ENCODE measurements around the gene DLG2.

The DLG2 gene

DNA sequence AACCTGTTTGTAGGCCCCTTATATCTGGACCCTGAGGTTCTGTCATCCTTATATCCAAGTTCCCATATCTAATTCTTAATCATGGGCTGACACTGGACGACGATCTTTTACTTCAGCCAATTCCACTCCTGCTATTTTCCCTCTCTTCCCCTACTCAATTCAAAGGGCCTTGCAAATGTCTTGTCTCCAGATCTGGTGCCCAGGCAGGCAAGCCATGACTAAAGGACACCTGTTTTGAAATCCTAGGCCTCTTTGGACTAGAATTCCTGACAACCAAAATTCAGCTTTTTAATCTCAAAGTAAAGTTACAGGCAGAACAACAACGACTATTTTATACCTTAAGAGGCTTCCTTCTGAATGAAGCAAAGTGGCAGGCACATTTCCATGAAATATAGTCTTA is 963.4 kb downstream of the DLG2 start:
- no peak for TF ChIP-seq TAF1 (IDR thresholded peaks at IDR 0.05; ENCODE audit: borderline replicate concordance, insufficient read depth, low read length)

DNA sequence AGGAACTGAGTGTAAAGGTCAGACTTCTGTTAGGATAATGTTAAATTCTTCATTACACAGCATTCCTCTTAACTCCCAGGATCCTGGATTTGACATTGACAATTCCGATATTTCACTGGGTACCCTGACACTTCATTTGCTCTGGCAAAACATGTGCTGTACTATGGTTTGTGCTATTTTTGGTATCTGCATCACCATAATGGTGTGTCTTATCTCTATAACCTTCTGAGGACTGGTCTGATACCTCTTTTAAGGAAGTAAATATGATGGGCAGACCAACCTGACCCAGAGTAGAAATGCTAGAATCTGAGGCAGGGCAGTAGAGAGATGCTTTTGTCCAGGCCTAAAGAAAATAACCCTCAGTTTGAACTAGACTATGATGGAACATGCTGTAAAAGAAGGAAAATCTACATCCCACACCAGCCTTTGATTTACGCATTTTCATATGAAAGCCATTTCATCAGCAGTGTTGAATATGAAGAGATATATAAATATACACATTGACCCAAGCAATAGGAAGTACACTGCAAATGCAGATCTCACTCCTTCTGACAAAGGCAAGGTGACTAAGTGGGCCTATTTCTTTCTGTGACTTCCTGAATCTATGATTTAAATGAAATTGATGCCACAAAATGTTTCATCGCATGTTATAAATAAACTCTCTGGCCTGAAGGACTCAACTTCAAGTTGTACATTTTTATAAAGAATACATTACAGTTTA is 966.7 kb downstream of the DLG2 start:
- no peak for TF ChIP-seq SIN3A (IDR thresholded peaks at IDR 0.05; ENCODE audit: borderline replicate concordance, insufficient read depth, low read length)
- no peak for TF ChIP-seq FOXP2 (optimal IDR thresholded peaks at IDR 0.05; ENCODE audit: borderline replicate concordance, extremely low read depth, extremely low read length, insufficient read depth)
- TF ChIP-seq, protein P1, sequence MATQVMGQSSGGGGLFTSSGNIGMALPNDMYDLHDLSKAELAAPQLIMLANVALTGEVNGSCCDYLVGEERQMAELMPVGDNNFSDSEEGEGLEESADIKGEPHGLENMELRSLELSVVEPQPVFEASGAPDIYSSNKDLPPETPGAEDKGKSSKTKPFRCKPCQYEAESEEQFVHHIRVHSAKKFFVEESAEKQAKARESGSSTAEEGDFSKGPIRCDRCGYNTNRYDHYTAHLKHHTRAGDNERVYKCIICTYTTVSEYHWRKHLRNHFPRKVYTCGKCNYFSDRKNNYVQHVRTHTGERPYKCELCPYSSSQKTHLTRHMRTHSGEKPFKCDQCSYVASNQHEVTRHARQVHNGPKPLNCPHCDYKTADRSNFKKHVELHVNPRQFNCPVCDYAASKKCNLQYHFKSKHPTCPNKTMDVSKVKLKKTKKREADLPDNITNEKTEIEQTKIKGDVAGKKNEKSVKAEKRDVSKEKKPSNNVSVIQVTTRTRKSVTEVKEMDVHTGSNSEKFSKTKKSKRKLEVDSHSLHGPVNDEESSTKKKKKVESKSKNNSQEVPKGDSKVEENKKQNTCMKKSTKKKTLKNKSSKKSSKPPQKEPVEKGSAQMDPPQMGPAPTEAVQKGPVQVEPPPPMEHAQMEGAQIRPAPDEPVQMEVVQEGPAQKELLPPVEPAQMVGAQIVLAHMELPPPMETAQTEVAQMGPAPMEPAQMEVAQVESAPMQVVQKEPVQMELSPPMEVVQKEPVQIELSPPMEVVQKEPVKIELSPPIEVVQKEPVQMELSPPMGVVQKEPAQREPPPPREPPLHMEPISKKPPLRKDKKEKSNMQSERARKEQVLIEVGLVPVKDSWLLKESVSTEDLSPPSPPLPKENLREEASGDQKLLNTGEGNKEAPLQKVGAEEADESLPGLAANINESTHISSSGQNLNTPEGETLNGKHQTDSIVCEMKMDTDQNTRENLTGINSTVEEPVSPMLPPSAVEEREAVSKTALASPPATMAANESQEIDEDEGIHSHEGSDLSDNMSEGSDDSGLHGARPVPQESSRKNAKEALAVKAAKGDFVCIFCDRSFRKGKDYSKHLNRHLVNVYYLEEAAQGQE (IDR thresholded peaks at IDR 0.05; ENCODE audit: insufficient read depth in 1 of 2, low read depth in 2 of 2, low read length in 2 of 2) = no peak
- no peak for TF ChIP-seq POLR2AphosphoS5 (IDR thresholded peaks at IDR 0.05; ENCODE audit: low read depth, low read length)
- TF ChIP-seq TAF1 (IDR thresholded peaks at IDR 0.05; ENCODE audit: borderline replicate concordance, insufficient read depth, low read length) = no peak

DNA sequence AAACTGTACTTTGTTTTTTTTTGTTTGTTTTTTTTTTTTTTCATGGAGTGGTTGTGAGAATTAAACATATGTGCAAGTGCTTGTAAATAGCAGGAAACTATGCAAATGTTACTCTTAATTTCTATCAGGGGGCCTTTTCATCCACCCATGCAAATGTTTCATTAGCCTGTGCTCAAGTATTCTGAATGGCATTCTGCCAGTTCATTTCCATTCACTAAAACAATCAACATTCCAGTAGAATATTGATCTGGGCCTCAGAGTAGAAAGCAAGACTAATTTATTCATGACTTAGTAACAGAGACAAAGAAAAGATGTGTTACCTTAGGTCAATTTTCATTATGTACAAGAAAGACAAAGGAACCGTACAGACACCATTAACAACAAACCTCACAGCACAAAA is 971.4 kb downstream of the DLG2 start:
- TF ChIP-seq SIN3A (IDR thresholded peaks at IDR 0.05; ENCODE audit: borderline replicate concordance, insufficient read depth, low read length) = no peak
- TF ChIP-seq FOXP2 (optimal IDR thresholded peaks at IDR 0.05; ENCODE audit: borderline replicate concordance, extremely low read depth, extremely low read length, insufficient read depth) = no peak
- no peak for TF ChIP-seq TAF1 (IDR thresholded peaks at IDR 0.05; ENCODE audit: borderline replicate concordance, insufficient read depth, low read length)
- no peak for TF ChIP-seq POLR2AphosphoS5 (IDR thresholded peaks at IDR 0.05; ENCODE audit: low read depth, low read length)
- TF ChIP-seq, protein P1 (IDR thresholded peaks at IDR 0.05; ENCODE audit: insufficient read depth in 1 of 2, low read depth in 2 of 2, low read length in 2 of 2) = no peak

DNA sequence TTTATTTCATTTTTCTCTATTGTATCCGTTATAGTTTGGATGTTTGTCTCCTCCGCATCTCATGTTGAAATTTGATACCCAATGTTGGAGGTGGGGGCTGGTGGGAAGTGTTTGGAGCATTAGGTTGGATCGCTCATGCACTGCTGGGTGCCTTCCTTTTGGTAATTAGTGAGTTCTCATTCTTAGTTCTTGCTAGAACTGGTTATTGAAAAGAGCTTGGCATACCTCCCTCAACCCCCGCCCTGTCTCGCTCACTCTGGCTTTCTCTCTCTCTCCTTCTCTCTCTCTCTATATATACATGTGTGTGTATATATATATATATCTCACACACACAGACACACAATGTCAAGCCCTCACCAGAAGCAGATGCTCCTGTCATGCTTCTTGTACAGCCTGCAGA is 978.7 kb downstream of the DLG2 start:
- TF ChIP-seq TAF1 (IDR thresholded peaks at IDR 0.05; ENCODE audit: borderline replicate concordance, insufficient read depth, low read length) (no peak), FOXP2 (optimal IDR thresholded peaks at IDR 0.05; ENCODE audit: borderline replicate concordance, extremely low read depth, extremely low read length, insufficient read depth) (no peak), SIN3A (IDR thresholded peaks at IDR 0.05; ENCODE audit: borderline replicate concordance, insufficient read depth, low read length) (no peak), POLR2AphosphoS5 (IDR thresholded peaks at IDR 0.05; ENCODE audit: low read depth, low read length) (no peak)
- TF ChIP-seq, protein P1 (IDR thresholded peaks at IDR 0.05; ENCODE audit: insufficient read depth in 1 of 2, low read depth in 2 of 2, low read length in 2 of 2) = no peak

DNA sequence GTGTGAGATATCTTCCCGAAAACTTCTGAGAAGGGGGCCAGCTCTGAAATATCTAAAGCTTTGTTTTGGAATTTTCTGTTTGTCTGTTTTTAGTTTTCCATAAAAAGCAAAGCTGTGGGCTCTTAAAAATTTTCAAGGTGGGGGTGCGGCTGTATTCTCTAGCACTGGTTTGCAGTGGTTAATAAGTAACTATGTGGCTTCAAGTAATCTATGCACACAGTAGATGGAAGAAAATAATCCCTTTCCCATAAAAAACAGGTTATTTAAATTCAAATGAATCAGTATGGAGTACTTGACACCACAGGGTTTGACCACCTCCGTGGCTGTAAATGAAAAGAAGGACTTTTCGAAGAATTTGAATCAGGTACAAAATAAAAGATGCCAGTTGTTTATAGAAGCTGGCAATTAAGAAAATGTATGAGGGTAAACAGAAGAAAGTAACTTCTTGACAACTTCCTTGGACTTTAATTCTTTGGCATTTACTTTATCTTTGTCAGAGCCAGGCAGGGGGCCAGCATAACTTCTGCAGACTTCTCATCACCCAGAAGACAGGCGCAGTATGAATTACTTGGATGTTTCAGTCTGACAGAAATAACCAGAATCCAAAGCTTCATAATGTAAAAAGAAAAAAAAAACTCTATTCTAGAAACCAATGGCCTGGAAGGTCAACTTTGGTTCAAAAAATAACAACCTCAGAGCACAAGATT is 981.0 kb downstream of the DLG2 start:
- TF ChIP-seq, protein P1 (IDR thresholded peaks at IDR 0.05; ENCODE audit: insufficient read depth in 1 of 2, low read depth in 2 of 2, low read length in 2 of 2) = no peak
- TF ChIP-seq POLR2AphosphoS5 (IDR thresholded peaks at IDR 0.05; ENCODE audit: low read depth, low read length) = no peak
- TF ChIP-seq FOXP2 (optimal IDR thresholded peaks at IDR 0.05; ENCODE audit: borderline replicate concordance, extremely low read depth, extremely low read length, insufficient read depth) = no peak
